SK-N-MC (cell line): Measurements from ENCODE around the gene SEPTIN1.

Experiments
- DNase-seq: peaks from one replicate; pipeline ENCODE4 v3.0.0-alpha.2; 2011; ENCODE audit warnings: low read depth, low spot score
- H3K27ac ChIP-seq: fragments of 200-600 bp; sonication (generic); 2 replicates; pipeline ENCODE4 v1.5.1; 2016; ENCODE audit warnings: mixed run types
- H3K36me3 ChIP-seq: fragments of 200-600 bp; sonication (generic); 2 replicates; pipeline ENCODE4 v1.6.1; 2017; ENCODE audit warnings: antibody characterized with exemption, low read length, mixed read lengths; ENCODE audit not compliant: insufficient read depth
- H3K4me3 ChIP-seq: fragments of 200-600 bp; sonication (generic); 2 replicates; pipeline ENCODE4 v1.5.1; 2016
- H3K9ac ChIP-seq: fragments of 200-600 bp; sonication (generic); 2 replicates; pipeline ENCODE4 v1.8.0; 2017; ENCODE audit warnings: mixed run types, mixed read lengths; ENCODE audit not compliant: insufficient read length
- H3K9me3 ChIP-seq: fragments of 200-600 bp; sonication (generic); 2 replicates; pipeline ENCODE4 v1.6.1; 2017; ENCODE audit warnings: low read depth, mild to moderate bottlenecking, antibody characterized with exemption, low read length, moderate library complexity, mixed read lengths
- EZH2 ChIP-seq: fragments of 200-600 bp; sonication (generic); IDR thresholded peaks from one replicate; pipeline ENCODE4 v1.6.1; 2017; ENCODE audit warnings: antibody characterized with exemption
- FOXP2 ChIP-seq: optimal IDR thresholded peaks from 2 replicates; pipeline ENCODE3; 2011; ENCODE audit warnings: mild to moderate bottlenecking, moderate library complexity; ENCODE audit not compliant: insufficient read depth; ENCODE audit errors: extremely low read length, control extremely low read depth
- POLR2AphosphoS5 ChIP-seq: IDR thresholded peaks from 2 replicates; pipeline ENCODE4 v1.6.1; 2012; ENCODE audit warnings: mild to moderate bottlenecking, low read depth, low read length, borderline replicate concordance

SEPTIN1 gene

GRCh38 chr16:30372725-30373124 lies 9.6 kb downstream of the SEPTIN1 start:
- Histone ChIP-seq H3K9me3 (no peaks in the 10 kb centered on the region), H3K27ac (no peak overlapping the region), H3K4me3 (no peak overlapping the region), H3K9ac (no peak overlapping the region), H3K36me3 (no peaks in the 10 kb centered on the region)
- TF ChIP-seq EZH2 (no peak), POLR2AphosphoS5 (no peak), FOXP2 (no peak)
- DNase-seq = no peak

- no peaks in the 10 kb centered on the region for H3K36me3 ChIP-seq
- DNase-seq = no peak
- TF ChIP-seq FOXP2 (no peak), EZH2 (no peak), POLR2AphosphoS5 (no peak)
- H3K4me3 ChIP-seq = no peak overlapping the region
- no peak overlapping the region for H3K9ac ChIP-seq
- no peak overlapping the region for H3K27ac ChIP-seq
- no peaks in the 10 kb centered on the region for H3K9me3 ChIP-seq
Observed at GRCh38 chr16:30372038-30372712, 10.2 kb downstream of the SEPTIN1 start.

- H3K4me3 ChIP-seq = peak overlapping the region; percentile 81
- DNase-seq = no peak
- peak overlapping the region; percentile 63; the same call in 1 of the 2 replicates for H3K27ac ChIP-seq
- peak overlapping the region; percentile 51 for H3K9ac ChIP-seq
- H3K9me3 ChIP-seq = no peaks in the 10 kb centered on the region
- 0 out of 2 replicates have a peak, but pooled peaks cover 4% of the 10 kb centered on the region for H3K36me3 ChIP-seq
- no peak for TF ChIP-seq FOXP2
- no peak; the same call in 1 of the 2 replicates for TF ChIP-seq POLR2AphosphoS5
- TF ChIP-seq EZH2 = no peak
Observed at GRCh38 chr16:30371248-30371816, 11.0 kb downstream of the SEPTIN1 start.

DNA sequence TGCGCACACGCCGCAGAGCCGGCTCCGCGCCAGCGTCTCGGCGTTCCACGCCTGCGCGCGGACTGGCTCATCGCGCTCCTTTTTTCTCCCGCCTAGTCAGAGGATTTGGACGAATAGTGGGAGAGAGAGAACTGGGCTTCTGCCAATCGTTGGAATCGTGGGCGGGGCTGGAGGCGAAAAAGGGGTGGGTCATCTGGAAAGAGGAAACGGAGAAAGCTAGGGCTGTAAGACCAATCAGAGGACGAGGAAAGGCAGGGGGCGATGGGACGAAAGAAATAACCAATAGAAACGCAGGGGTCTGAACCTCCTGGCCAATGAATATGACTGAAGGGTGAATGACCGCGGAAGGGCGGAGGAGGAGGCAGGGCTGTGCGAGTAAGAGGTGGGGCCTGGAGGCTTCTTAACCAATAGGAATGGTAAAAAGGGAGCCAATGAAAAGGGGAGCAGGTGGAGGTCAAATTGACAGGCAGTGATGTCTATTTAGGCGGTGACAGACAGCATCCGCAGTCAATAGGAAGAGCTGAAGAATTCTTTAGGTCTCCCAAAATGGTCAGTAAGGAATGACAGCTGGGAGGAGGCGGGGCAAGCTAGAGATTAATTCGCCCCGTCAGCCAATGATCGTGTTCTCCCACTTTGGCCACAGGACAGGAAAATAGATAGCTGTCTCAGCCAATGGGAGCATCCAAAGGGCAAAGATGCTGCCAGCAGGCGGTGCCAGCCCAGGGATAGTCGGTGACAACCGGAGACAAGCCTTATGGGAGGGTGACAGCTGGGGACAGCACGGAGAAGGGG lies 11.7 kb downstream of the SEPTIN1 start, which contains the start of gene TBC1D10B:
Gene TBC1D10B (minus strand): TSS at position 39 of the 792 bp plus-strand sequence. CDS start 311 bp downstream, outside the sequence.
- DNase-seq = peak; percentile 100
- H3K9ac ChIP-seq = peak within 1 kb of the TSS; percentile 78
- H3K36me3 ChIP-seq = peaks cover 5% of the 10 kb centered on the region; the same call in 1 of the 2 replicates
- no peaks in the 10 kb centered on the region for H3K9me3 ChIP-seq
- TF ChIP-seq EZH2 (no peak), FOXP2 (no peak), POLR2AphosphoS5 (peak; percentile 59; the same call in 1 of the 2 replicates)
- peak within 1 kb of the TSS; percentile 82 for H3K4me3 ChIP-seq
- H3K27ac ChIP-seq = peak within 1 kb of the TSS; percentile 63; the same call in 1 of the 2 replicates

DNA sequence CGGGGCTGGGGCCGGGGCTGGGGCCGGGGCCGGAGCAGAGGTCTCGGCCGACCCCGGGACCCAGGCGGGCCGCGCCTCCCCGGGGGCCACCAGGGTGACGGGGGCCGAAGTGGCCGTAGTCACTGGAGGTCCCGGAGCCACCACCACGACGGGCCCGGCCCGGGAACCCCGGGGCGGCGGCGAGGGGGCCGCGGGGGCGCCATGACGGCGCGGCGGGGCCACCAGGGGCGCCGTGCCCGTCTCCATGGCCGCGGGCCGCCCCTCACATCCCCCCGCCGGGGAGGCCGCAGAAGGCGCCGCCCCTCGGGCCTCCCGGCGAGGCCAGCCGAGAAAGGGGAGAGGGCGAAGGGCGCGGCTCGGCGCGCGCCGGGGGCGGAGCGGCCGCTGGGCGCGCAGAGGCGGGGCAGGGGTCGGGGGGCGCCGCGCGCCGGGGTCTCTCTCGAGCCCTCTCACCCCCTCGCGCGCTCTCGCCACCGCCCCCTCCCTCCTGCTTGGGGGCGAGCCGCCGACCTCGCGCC lies 12.4 kb downstream of the SEPTIN1 start:
- H3K9ac ChIP-seq = peak overlapping the region; percentile 78
- H3K36me3 ChIP-seq = peaks cover 9% of the 10 kb centered on the region; the same call in 1 of the 2 replicates
- DNase-seq = no peak
- H3K27ac ChIP-seq = no peak overlapping the region
- H3K4me3 ChIP-seq = peak overlapping the region; percentile 82
- H3K9me3 ChIP-seq = no peaks in the 10 kb centered on the region
- 0 out of 2 replicates have a peak, but pooled peaks have one; percentile 17 for TF ChIP-seq POLR2AphosphoS5
- no peak for TF ChIP-seq EZH2

DNA sequence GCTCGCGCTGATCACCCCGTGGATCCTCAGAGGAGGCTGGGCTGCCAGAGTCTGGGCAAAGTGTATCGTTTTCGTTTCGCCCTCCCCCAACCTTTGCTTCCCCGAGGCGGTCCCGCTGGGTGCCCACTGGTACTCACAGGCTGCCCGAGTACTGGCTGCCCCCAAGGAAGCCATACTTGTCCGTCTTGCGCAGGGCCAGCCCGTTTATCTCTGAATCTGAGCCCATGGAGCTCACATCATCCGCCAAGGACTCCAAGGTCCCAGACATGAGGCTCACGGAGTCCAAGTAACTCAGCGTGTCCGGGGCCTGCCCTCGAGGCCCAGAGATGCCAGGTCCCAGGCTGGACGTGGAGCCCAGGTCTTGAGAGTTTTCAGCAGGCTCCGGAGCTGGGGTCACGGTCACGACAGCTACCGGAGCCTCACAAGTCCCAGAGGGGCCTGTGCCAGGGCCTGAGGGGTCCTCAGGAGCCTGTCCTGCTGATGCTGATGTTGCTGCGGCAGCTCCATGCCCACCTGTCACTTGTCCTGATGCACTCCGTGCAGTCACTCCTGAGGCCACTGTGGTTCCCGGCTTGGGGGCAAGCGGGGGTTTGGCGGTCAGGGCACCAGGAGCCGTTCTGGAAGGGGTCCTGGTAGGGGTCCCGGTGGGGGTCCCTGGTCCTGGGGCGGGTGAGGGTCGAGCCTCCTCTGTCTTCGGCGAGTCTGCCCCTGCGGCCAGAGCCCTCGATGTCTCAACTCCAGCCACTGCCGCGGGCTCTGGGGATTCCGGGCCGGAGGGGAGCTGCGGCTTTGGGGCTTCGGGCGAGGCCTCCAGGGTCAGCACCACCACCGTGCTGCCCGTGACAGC lies 13.0 kb downstream of the SEPTIN1 start:
- H3K9ac ChIP-seq = peak overlapping the region; percentile 78
- no peak for TF ChIP-seq EZH2
- TF ChIP-seq FOXP2 = no peak
- peaks cover 15% of the 10 kb centered on the region; the same call in 1 of the 2 replicates for H3K36me3 ChIP-seq
- peak overlapping the region; percentile 82 for H3K4me3 ChIP-seq
- DNase-seq = no peak
- H3K27ac ChIP-seq = no peak overlapping the region
- H3K9me3 ChIP-seq = no peaks in the 10 kb centered on the region

DNA sequence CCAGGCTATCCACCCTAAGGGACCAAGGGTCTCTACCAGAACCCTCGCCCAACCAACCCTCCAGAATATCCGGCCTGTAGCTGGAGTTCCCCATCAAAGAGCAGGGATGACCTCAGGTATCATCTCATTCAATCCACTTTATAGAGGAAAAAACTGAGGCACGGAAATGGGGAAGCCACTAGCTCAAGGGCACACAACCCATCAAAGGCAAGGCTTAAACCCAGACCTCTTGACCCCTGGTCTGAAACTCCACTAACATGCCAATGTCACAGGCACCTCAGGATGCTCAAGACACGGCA lies 13.6 kb downstream of the SEPTIN1 start:
- peak overlapping the region; percentile 78 for H3K9ac ChIP-seq
- TF ChIP-seq POLR2AphosphoS5 (no peak), EZH2 (no peak), FOXP2 (no peak)
- no peaks in the 10 kb centered on the region for H3K9me3 ChIP-seq
- peaks cover 16% of the 10 kb centered on the region; the same call in 1 of the 2 replicates for H3K36me3 ChIP-seq
- no peak for DNase-seq
- peak overlapping the region; percentile 82 for H3K4me3 ChIP-seq
- no peak overlapping the region for H3K27ac ChIP-seq

DNA sequence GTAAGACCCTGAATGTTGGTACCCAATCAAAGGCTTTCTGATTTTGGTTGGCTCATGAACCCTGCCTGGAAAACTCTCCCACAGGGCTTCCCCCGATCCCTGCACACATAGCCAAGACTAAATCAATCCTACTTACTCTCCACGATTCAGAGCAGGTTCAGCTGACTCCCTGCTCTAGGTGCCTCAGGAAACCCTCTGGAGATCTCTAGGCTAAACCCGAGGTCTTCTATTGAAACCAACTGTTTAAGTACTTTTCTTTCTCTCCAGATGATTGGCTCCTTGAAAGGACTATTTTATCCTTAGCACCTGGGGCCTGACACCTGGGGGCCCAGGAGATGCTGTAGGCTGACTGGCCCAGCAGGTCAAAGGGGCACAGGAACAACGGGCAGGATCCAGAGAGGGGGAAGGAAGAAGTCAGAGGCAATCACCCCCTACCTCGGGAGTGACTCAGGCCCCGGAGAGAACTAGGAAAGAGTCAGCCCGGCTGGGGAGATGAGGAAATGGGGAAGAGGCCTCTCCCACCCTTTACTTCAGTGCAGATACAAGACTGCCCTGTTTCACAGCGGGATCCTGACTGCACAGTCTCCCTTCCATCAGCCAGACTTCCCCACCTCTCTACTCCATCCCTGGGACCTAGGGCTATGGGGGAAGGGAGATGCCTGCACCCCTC lies 14.1 kb downstream of the SEPTIN1 start:
- DNase-seq = no peak
- H3K36me3 ChIP-seq = peaks cover 16% of the 10 kb centered on the region; the same call in 1 of the 2 replicates

More for the DNA sequence above, 14.1 kb downstream of the SEPTIN1 start:
- peak overlapping the region; percentile 82 for H3K4me3 ChIP-seq
- no peak for TF ChIP-seq FOXP2
- TF ChIP-seq EZH2 = no peak
- TF ChIP-seq POLR2AphosphoS5 = no peak
- no peaks in the 10 kb centered on the region for H3K9me3 ChIP-seq
- H3K9ac ChIP-seq = peak overlapping the region; percentile 78
- no peak overlapping the region for H3K27ac ChIP-seq
